Activated B cell treated with CpG ODN at 0.5 μM for 24 hours (primary cell): ENCODE results near the gene HS6ST1. TPM values are rescaled to one million over a fixed set of nuclear protein-coding genes. Genes with fewer than 3 reads are reported as not detected.

Source experiments
- ATAC-seq: fragments of 200-7000 bp; cut with Tn5 transposase; one replicate; pipeline ENCODE4 v1.10.0; 2021; ENCODE audit warnings: low read depth, mild to moderate bottlenecking, moderate library complexity
- CTCF ChIA-PET: fragments of 350-600 bp; sonication (Branson Sonifier 250); formaldehyde crosslinking; loops from one replicate; lab custom pipeline; 2021; ENCODE audit warnings: antibody characterized with exemption; lab: Charles Lee
- POLR2A ChIA-PET: fragments of 350-600 bp; sonication (Branson Sonifier 250); formaldehyde crosslinking; loops from one replicate; lab custom pipeline; 2021; ENCODE audit warnings: antibody characterized with exemption; lab: Charles Lee
- DNase-seq: peaks from one replicate; pipeline ENCODE4 v3.0.0; 2022
- H3K27ac Mint-ChIP-seq: one replicate; pipeline ENCODE4 v1.8.0; 2020; ENCODE audit warnings: mixed read lengths
- H3K27me3 Mint-ChIP-seq: one replicate; pipeline ENCODE4 v1.8.0; 2021; ENCODE audit warnings: mixed read lengths
- H3K36me3 Mint-ChIP-seq: one replicate; pipeline ENCODE4 v1.8.0; 2021; ENCODE audit warnings: low read depth, mixed read lengths
- H3K4me1 Mint-ChIP-seq: one replicate; pipeline ENCODE4 v1.8.0; 2021; ENCODE audit warnings: mixed read lengths
- H3K4me3 Mint-ChIP-seq: one replicate; pipeline ENCODE4 v1.8.0; 2020; ENCODE audit warnings: mild to moderate bottlenecking, mixed read lengths
- H3K9me3 Mint-ChIP-seq: one replicate; pipeline ENCODE4 v1.8.0; 2020; ENCODE audit warnings: mixed read lengths
- CTCF ChIP-seq: fragments of 200-600 bp; IDR thresholded peaks from one replicate; pipeline ENCODE4 v1.8.0; 2022; ENCODE audit warnings: antibody characterized with exemption, mild to moderate bottlenecking
- intact Hi-C: fragments of 100-400 bp; cut with micrococcal nuclease; formaldehyde crosslinking; loops from one replicate; pipeline ENCODE4 v1.15.1; 2024
- total RNA-seq: library from RNA; stranded (reverse); gene quantifications from 2 replicates; pipeline ENCODE4 v1.2.3, GENCODE V29; 2022

Gene HS6ST1
- total RNA-seq, 1 donor from 2014 or later, result 16.9 TPM

- CTCF ChIA-PET, result no interaction called here
- intact Hi-C loops, result loop anchor here (5.0 to 10.0 kb wide), 5 partner anchors 82 to 1868 kb away; partner anchors contain the start of genes MZT2B, SMPD4 and UGGT1
- ATAC-seq (no peak), DNase-seq (no peak)
- Mint-ChIP-seq H3K27me3 (no peaks in the 10 kb centered on the region), H3K9me3 (no peaks in the 10 kb centered on the region), H3K4me3 (peak overlapping the region; percentile 5), H3K27ac (no peak overlapping the region), H3K36me3 (peaks cover 18% of the 10 kb centered on the region), H3K4me1 (peaks cover 42% of the 10 kb centered on the region)
- POLR2A ChIA-PET, result no interaction called here
- no peak for TF ChIP-seq CTCF
These were observed 4.1 kb downstream of the HS6ST1 start for GRCh38 chr2:128314348-128315121.

GRCh38 chr2:128313931-128314347 lies 4.7 kb downstream of the HS6ST1 start:
- H3K27me3 Mint-ChIP-seq, result no peaks in the 10 kb centered on the region
- ATAC-seq (no peak), DNase-seq (no peak)
- no peaks in the 10 kb centered on the region for H3K9me3 Mint-ChIP-seq
- intact Hi-C loops, result loop anchor here (10.0 kb wide), 1 partner anchor 139 kb away; no protein-coding TSS in a partner anchor
- ChIA-PET CTCF (no interaction called here), POLR2A (no interaction called here)
- H3K27ac Mint-ChIP-seq, result no peak overlapping the region
- peaks cover 44% of the 10 kb centered on the region for H3K4me1 Mint-ChIP-seq
- no peak for TF ChIP-seq CTCF
- peak overlapping the region; percentile 5 for H3K4me3 Mint-ChIP-seq
- H3K36me3 Mint-ChIP-seq, result peaks cover 20% of the 10 kb centered on the region

GRCh38 chr2:128313091-128313836 lies 5.4 kb downstream of the HS6ST1 start:
- H3K27me3 Mint-ChIP-seq, result no peaks in the 10 kb centered on the region
- ChIA-PET POLR2A (no interaction called here), CTCF (no interaction called here)
- ATAC-seq, result no peak
- H3K4me1 Mint-ChIP-seq, result peaks cover 45% of the 10 kb centered on the region
- no peak overlapping the region for H3K27ac Mint-ChIP-seq
- intact Hi-C loops, result loop anchor here (10.0 kb wide), 1 partner anchor 138 kb away; no protein-coding TSS in a partner anchor
- no peak for DNase-seq
- TF ChIP-seq CTCF, result no peak
- H3K4me3 Mint-ChIP-seq, result no peak overlapping the region
- H3K9me3 Mint-ChIP-seq, result no peaks in the 10 kb centered on the region
- H3K36me3 Mint-ChIP-seq, result peaks cover 20% of the 10 kb centered on the region

- ATAC-seq (no peak), DNase-seq (no peak)
- H3K4me1 Mint-ChIP-seq, result peaks cover 46% of the 10 kb centered on the region
- ChIA-PET POLR2A (no interaction called here), CTCF (no interaction called here)
- no peak overlapping the region for H3K4me3 Mint-ChIP-seq
- intact Hi-C loops, result loop anchor here (10.0 kb wide), 1 partner anchor 138 kb away; no protein-coding TSS in a partner anchor
- H3K27me3 Mint-ChIP-seq, result no peaks in the 10 kb centered on the region
- no peaks in the 10 kb centered on the region for H3K9me3 Mint-ChIP-seq
- H3K36me3 Mint-ChIP-seq, result peaks cover 18% of the 10 kb centered on the region
- no peak overlapping the region for H3K27ac Mint-ChIP-seq
- TF ChIP-seq CTCF, result no peak
These were observed 6.3 kb downstream of the HS6ST1 start for GRCh38 chr2:128312411-128312810.
